HG03432 (cell line): ENCODE data around the gene ERICH4.
"Not testable (repeated sequence)": the region's sequence is repeated elsewhere in the genome, so short reads cannot be mapped to it uniquely, and the experiment has no call there.

Experiments
- ATAC-seq: cut with Tn5 transposase; IDR thresholded peaks from one replicate; pipeline ENCODE4 v1.9.1; 2021; ENCODE audit warnings: mild to moderate bottlenecking, moderate library complexity; ENCODE audit not compliant: unreplicated experiment

ERICH4 gene, protein sequence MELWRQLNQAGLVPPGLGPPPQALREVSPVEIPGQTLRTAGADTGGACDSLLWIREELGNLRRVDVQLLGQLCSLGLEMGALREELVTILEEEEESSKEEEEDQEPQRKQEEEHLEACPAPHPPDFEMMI

DNA sequence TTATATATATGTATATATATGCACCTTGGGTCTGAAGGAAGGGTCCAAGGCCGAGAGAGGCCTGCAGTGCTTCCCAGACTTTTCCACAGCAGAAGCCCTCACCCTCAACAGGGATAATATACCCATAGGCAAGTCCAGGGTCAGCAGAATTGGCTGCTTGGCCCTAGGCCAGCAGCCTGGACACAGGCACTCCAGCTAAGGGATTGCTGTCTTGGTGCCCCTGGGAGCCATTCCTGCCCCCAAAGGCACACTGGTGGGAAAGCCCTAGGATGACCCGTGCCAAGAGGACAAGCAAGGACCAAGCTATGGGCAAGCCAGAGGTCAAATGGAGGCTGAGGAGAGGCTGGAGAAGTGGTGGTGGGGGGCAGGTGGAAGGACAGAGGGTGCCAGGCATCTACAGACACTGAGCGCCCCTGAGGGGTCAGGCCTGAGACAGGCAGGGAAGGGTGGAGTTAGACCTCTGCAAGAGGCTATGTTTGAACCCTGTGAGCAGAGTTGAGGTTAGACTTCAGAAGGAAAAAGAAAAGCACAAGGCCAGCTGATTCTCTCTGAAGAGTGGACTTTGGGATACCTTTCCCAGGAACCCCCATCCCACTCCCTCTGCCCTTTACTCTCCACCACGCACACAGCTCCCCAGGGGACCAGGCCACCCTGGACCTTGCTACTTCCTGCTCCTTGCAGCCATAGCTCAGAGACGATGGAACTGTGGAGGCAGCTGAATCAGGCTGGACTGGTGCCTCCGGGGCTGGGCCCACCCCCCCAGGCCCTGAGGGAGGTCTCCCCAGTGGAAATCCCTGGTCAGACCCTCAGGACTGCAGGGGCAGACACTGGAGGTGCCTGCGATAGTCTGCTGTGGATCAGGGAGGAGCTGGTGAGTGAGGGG, at the start of gene ERICH4:
TSS of gene ERICH4 (plus strand) at position 684 of the 883 bp plus-strand sequence. CDS start at position 698, 14 bp downstream.
- ATAC-seq, result no peak

DNA sequence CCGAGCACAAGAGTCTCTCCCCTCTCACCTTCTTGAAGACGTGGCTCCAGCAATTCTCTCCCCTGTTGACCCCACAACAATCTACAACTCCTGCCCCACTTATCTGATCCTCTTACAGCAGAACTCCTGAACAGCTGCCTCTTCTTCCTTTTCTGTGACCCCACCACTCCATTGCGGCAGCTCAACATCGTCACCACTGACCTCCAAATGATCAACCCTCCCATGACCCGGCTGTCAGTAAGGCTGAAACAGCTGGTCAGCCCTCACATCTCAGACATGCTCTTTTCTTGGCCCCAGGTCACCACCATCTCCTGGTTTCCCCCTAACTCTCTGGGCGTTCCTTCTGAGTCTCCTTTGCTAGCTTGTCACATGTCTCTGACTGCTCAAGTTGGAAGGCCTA, 47.6 kb upstream of the ERICH4 start:
- ATAC-seq, result no peak

DNA sequence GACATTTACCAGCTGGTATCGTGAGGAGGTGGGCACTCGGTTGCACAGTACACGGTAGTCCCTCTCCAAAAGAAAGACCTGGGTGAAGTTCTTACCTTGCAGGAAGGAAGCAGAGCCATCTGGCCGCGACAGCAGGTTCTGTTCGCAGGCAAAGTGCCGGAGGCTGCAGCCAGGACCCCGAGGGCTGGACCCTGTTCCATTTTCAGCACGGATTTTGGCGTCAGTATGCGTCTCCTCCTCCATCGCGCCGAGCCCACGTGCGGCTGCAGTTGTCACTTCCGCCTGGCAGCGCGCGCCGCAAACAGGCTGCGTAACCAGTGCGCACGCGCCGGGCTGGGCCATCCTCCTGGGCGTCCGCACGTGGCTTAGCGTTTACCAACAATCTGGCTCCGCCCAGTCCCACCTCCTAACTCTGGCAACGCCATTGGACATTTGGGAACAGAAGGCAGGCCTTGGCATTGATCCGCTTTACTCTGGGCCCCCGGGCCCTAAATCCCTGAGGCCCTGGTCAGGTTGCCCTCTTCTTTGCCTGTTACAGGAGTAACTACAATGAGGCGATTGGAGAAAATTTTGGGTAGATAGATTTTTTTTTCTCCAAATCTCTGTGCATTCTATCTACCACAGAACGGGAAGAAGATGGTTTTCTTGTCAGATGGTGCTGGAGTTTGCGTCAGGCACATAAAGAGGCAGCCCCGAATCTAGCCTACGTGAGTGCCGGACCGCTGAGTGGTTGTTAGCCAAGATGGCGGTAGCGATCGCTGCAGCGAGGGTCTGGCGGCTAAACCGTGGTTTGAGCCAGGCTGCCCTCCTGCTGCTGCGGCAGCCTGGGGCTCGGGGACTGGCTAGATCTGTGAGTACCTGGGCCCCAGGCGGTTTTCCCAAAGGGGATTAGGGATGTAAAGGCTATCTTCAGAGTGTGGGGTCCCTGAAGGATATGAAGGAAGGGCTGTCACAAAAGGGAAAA, 45.6 kb upstream of the ERICH4 start, which contains the start of the genes BCKDHA and EXOSC5:
TSS of gene BCKDHA (plus strand) at position 733 of the 964 bp plus-strand sequence. CDS start at position 743, 10 bp downstream.
TSS of gene EXOSC5 (minus strand) at position 274 of the 964 bp plus-strand sequence. CDS start at position 243, 31 bp downstream.
- ATAC-seq, result peak; percentile 89

DNA sequence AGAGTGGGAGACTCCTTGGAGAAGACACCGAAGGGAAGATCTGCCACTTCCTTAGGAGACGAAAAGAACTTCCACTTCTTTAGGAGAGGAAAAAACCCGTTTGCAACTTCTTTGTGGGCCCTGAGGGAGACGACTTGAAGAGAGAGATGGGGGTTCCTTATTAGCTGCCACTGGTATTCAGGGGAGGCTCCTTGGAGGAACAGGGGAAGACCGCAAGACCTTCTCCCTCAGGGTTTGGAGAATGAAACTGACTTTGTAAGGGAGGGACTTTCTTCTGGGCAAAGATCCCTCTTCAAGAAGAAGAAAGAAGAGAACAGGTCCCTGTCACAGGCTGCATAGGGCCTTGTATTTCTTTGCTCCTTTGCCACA, 44.9 kb upstream of the ERICH4 start:
- ATAC-seq, result no peak

DNA sequence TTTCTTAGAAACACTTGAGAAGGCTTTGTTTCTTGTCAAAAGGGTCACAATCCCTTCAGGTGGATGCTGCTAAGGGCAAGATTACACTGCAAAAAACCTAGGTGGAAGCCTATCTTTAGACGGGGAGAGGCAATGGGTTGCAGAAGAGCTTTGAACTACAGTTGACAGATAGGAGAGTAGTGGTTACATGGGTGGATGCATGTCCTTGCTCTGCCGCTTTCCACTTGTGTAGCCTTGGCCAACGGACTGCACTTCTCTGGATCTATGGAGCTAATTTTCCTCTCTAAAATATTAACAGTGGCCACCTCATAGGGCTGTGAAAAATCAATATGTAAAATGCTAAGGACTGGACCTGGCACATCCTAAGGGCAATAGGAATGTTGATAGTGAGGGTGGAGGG, 44.4 kb upstream of the ERICH4 start:
- no peak for ATAC-seq

DNA sequence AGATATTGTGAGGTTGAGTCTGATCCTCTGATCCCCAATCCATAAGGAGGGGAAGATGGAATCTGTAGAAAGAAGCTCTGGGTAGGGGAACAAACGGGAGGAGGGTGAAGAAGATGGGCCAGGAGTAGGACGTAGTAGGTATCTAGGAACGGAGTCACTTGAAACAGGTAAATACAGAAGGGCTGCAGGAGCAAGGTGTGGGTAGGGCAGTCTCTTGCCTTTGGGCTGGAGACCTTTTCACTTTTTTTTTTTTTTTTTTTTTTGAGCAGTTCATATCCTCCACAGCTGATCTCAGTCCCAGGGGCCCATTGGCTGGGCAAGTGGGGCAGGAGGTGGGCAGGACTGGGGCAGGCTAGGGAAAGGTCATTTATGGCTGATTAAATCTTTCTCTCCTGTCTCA, 43.9 kb upstream of the ERICH4 start:
- ATAC-seq, result no peak

DNA sequence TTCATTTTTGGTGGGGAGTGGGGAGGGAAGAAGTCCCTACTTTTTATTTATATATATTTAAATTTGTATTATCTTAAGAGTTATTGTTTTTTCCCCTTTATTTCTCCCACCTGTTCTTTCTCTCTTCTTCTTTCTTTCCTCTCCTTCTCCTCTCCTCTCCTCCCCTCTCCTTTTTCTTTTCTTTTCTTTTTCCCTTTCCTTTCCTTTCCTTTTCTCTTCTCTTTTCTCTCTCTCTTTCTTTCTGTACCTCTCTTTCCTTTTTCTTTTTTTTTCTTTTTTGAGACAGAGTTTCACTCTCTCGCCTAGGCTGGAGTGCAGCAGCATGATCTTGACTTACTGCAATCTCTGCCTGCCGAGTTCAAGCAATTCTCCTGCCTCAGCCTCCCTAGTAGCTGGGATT, 43.4 kb upstream of the ERICH4 start:
- ATAC-seq, result no peak

DNA sequence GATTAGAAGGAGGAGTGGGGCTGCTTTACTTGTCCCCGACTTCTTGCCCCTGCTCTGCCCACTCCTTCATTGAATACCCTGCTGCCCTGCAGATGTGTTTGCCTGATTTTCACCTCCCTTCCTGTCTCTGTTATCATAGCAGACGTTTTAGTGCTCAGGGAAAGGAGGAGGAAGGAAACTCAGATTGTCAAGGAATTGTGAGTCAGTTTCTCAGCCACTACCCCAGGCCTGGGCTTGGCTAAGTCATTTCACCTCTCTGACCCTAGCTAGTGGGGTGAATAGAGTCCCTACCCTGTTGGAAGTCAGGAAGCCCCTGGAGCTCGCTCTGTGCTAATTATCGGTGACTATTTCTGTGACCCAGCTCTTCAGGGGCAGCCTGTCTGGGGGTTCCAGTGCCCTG, 41.5 kb upstream of the ERICH4 start:
- no peak for ATAC-seq

DNA sequence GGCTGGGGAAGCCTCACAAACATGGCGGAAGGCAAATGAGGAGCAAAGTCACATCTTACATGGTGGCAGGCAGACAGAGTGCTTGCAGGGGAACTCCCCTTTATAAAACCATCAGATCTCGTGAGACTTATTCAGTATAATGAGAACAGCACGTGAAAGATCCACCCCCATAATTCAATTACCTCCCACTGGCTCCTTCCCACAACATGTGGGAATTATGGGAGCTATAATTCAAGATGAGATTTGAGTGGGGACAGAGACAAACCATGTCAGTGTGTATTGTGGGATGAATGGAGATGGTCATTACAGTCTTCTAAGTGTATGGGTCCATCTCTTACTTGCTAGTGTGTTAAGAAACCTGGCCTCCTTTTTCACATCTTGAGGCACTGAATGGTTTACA, 40.9 kb upstream of the ERICH4 start:
- ATAC-seq, result no peak

DNA sequence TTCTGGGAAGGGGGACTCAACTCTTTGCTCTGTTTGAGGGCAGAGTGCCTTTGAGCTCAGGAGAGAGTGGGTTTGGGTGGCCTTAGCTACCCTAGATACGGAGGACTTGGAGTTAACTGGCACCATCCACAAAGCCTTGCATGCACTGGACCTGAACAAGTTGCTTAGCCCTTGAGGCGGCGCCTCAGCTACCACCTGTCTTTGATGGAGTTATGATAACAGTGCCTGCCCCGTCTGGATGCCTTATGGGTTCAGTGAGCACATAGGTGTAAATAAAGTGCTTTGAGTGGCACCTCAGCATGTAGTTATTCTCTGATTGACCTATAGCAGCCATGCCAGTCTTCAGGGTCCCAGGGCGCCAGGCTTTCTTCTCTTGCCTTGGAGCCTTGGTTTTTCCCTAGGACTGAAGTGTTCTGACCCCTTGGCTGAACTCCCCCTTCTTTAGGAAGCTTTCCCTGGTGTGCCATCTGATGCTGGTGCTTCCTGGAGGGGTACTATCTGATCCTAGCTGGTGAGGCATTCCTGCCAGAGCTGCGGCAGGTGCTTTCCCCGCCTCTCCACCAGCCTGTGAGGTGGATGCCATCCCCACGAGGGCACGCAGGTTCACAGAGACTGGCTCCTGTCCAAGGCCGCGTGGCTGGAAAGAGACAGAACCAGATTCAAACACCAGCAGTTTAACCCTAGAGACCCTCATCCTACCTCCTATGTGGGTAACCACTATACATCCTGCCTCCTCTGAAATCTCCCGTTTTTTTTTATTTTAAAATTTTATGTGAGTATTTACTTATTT, 39.6 kb upstream of the ERICH4 start:
- no peak for ATAC-seq

DNA sequence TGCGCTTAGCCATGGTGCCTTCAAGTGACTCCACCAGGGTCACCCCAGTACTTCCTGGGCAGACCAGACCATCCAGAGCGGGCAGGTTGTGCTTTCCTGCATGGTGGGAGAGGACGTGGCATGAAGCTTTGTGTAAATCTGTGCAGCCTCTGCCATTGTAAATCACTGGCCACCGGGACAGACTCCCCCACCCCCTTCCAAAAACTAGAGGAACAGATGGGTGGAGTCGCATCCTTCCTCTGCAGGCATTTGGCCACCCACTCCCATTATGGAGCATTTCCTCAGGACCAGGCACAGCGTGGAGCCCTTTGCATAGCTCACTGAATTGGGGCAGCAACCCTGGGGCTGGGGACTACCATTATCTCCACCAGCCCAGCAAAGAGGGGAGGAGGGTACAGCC, 37.2 kb upstream of the ERICH4 start:
- no peak for ATAC-seq

DNA sequence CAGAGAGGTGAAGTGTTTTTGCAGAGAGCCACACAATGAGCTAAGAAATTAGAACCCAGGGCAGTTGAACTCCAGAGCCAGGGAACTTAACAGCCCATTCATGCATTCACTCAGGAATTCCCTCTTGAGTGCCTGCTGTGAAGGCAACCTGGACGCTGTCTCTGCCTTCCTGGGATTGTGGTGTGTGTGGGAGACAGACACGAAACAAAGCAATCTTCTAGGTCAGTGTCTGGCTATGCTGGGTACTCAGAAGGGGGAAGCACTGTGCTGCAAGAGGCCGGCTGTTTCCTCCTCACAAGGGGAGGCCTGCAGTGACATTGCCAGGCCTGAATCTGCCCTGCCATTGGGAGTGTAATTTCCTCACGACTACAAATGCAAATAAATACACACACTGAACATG, 35.7 kb upstream of the ERICH4 start:
- no peak for ATAC-seq

DNA sequence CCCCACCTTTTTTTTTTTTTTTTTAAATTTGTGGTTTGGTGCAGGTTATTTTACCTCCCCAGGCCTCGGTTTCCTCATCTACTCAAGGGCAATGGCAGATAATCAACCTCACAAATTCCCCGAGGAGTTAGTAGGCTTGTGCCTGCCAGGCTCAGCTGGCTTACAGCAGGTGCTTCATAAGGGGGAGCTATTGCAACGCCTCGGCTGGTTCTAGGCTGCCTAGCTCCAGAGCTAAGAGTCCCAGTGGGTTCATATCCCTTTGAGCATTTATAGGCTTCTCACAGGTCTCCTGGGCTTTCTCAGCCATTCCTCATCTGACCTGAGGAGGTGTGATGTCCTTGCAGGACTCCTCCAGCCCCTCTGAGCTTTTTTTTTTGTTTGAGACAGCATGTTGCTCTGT, 34.7 kb upstream of the ERICH4 start:
- ATAC-seq, result no peak

DNA sequence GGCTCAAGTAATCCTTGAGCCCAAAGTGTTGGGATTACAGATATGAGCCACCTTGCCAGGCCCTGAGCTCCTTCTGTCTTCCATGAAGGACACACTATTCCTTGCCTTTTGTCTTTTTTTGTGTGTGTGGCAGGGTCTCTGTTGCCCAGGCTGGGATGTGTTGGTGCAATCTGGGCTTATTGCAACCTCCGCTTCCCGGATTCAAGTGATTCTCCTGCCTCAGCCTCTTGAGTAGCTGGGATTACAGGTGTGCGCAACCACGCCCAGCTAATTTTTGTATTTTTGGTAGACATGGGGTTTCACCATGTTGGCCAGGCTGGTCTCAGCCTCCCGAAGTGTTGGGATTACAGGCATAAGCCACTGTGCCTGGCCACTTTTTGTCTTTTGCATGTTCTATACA, 34.1 kb upstream of the ERICH4 start:
- not testable (repeated sequence) for ATAC-seq

DNA sequence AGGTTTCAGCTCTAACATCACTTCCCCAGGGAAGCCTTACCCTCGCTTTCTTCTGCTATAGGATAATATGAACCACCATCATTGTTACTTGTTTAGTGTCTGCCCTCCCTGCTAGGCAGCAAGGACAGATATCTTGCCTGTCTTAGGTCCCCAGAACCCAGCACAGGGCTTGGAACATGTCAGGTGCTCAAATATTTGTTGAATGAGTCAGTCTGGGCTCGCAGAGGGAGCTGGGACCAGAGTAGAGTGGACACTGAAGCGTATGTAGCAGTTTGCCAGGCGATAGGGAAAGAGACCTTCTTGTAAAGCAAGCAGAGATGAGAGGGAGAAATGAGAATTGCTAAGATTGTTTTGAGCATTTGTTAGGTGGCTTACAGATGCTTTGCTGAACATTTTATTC, 33.7 kb upstream of the ERICH4 start:
- no peak for ATAC-seq

DNA sequence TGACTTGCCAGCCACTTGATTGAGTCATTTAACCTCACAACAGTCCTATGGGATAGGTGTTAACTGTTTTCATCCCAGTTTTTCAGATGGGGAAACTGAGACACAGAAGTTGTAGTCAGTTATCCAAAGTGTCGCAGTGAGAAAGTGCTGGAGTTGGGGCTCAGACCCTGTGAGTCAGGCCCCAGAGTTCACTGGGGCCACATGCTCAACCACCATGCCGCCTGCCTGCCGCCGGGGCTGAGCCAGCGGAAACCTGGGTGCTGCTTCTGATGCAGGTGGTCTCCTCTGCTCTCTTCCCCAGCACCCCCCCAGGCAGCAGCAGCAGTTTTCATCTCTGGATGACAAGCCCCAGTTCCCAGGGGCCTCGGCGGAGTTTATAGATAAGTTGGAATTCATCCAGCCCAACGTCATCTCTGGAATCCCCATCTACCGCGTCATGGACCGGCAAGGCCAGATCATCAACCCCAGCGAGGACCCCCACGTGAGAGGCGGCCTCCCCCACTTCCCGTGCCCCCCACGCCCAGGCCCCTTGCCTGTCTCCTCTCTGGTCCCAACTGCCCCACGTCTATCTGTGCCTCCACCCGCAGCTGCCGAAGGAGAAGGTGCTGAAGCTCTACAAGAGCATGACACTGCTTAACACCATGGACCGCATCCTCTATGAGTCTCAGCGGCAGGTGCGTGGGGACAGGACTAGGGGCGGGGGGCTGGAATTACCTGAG, 32.5 kb upstream of the ERICH4 start:
- no peak for ATAC-seq

DNA sequence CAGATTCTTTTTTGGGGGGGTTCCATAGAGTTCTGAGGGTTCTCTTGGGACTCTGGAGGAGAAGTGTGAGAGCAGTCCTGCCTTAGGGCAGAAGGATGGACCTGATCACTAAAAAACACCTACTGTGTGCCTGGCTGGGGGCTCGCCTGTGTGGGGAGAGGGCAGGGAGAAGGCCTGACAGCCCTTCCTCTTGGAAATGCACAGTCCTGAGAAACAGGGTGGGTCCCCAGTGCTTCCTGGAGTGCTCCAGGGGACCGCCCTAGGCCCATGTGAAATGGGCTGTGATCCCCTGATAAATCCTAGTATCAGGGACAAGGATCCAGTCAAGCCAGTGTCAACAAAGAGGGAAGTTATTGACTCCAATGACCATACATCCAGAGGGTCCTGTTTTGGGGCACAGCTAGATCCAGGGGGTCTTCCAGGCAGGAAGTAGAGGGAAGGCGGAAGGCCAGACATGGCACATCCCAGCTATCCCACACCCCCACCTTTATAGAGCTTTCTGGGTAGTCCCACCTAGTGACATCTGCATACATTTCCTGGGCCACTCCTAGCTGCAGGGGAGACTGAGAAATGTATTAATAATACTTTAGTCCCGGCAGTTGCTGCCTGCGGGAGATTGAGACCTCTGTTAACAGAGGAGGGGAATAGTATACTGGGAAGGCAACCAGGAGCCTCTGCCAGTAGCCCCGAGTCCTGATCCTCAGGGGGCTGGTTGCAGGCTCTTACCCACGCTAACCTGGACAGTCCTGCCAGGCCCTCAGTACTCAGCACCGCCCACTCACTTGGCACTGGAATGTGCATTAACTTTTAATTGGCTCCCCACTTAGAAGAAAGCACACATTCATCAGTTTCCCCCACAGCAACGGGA, 31.6 kb upstream of the ERICH4 start:
- ATAC-seq, result no peak

DNA sequence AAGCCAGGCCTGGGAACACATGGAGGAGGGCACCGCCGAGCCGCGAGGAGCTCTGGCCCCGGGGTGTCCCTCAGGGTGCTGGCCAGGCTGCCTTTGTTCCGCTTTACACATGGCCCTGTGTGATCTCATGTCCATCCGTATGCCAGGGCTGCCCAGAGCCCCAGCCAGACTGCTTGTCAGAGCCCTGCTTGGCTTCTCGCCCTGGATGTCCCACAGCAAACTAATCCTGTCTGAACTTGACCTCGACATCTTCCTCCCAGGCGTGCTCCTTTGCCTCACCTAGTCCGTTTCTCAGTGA, 31.0 kb upstream of the ERICH4 start:
- no peak for ATAC-seq

DNA sequence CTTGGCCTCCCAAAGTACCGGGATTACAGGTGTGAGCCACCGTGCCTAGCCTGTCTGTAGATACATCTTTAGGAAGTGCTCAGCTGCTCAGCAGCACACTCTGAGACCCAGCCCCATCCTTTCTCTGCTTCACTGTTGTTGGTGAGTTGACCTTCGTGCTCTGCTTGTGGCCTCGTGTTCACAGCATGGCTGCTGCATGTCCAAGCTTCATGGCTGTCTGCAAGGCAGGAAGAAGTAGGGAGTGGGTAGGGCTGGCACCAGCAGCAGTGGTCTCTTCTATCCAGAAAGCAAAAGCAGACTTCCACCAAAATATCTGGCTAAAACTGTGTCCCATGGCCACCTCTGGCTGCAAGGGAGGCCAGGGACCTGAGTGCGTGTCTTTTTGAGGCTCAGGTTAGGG, 30.0 kb upstream of the ERICH4 start:
- no peak for ATAC-seq
